Mammary epithelial cell (primary cell): ENCODE data around the gene LMOD2.

Experiments used
- CTCF ChIP-seq, 2 donors: IDR thresholded peaks in 1 of 2; conservative IDR thresholded peaks in 1 of 2; 2 replicates each; pipeline ENCODE4 v1.5.1; 2011 to 2012; ENCODE audit warnings: inconsistent platforms in 2 of 2, low read length in 2 of 2, mild to moderate bottlenecking in 2 of 2, control low read depth in 1 of 2, low read depth in 1 of 2; ENCODE audit not compliant: insufficient read depth in 1 of 2; ENCODE audit errors: extremely low read depth in 1 of 2
- EZH2 ChIP-seq: IDR thresholded peaks from 2 replicates; pipeline ENCODE4 v1.6.1; 2012; ENCODE audit warnings: low read length, inconsistent platforms, borderline replicate concordance

- no peak for TF ChIP-seq CTCF (conservative IDR thresholded peaks at IDR 0.05 in 1 of 2, IDR thresholded peaks at IDR 0.05 in 1 of 2; ENCODE audit: extremely low read depth in 1 of 2, insufficient read depth in 1 of 2, low read depth in 1 of 2, low read length in 2 of 2)
- no peak for TF ChIP-seq EZH2
Measured at GRCh38 chr7:123677061-123677715, 21.5 kb downstream of the LMOD2 start.
